ENCODE data around the gene MFNG.

MFNG gene

GRCh38 chr22:37457093-37457893, 28.9 kb downstream of the MFNG start:
- TF ChIP-seq CTCF (IDR thresholded peaks at IDR 0.05; ENCODE audit: low read depth, low read length) = peak; percentile 93
- in situ Hi-C loops (cut with HindIII; ENCODE audit: low sequenced_read_pairs) = no loop called here
- H3K4me3 ChIP-seq (ENCODE audit: low read depth, low read length) = no peak overlapping the region
- peak; percentile 52 for DNase-seq (ENCODE audit: low read depth, low spot score)

GRCh38 chr22:37456346-37456745, 29.8 kb downstream of the MFNG start:
- no peak for TF ChIP-seq CTCF (IDR thresholded peaks at IDR 0.05; ENCODE audit: low read depth, low read length)
- H3K4me3 ChIP-seq (ENCODE audit: low read depth, low read length) = no peak overlapping the region
- no peak for DNase-seq (ENCODE audit: low read depth, low spot score)
- in situ Hi-C loops (cut with HindIII; ENCODE audit: low sequenced_read_pairs) = no loop called here

GRCh38 chr22:37455896-37456295, 30.3 kb downstream of the MFNG start:
- no peak for DNase-seq (ENCODE audit: low read depth, low spot score)
- no peak overlapping the region for H3K4me3 ChIP-seq (ENCODE audit: low read depth, low read length)
- no peak for TF ChIP-seq CTCF (IDR thresholded peaks at IDR 0.05; ENCODE audit: low read depth, low read length)
- in situ Hi-C loops (cut with HindIII; ENCODE audit: low sequenced_read_pairs) = no loop called here

- TF ChIP-seq CTCF (IDR thresholded peaks at IDR 0.05; ENCODE audit: low read depth, low read length) = no peak
- in situ Hi-C loops (cut with HindIII; ENCODE audit: low sequenced_read_pairs) = no loop called here
- DNase-seq (ENCODE audit: low read depth, low spot score) = peak; percentile 87
- no peak overlapping the region for H3K4me3 ChIP-seq (ENCODE audit: low read depth, low read length)
Measured at GRCh38 chr22:37454857-37455686, 31.1 kb downstream of the MFNG start.

- no peak overlapping the region for H3K4me3 ChIP-seq (ENCODE audit: low read depth, low read length)
- in situ Hi-C loops (cut with HindIII; ENCODE audit: low sequenced_read_pairs) = no loop called here
- no peak for DNase-seq (ENCODE audit: low read depth, low spot score)
- TF ChIP-seq CTCF (IDR thresholded peaks at IDR 0.05; ENCODE audit: low read depth, low read length) = no peak
Measured at GRCh38 chr22:37453696-37454095, 32.5 kb downstream of the MFNG start.

- TF ChIP-seq CTCF (IDR thresholded peaks at IDR 0.05; ENCODE audit: low read depth, low read length) = no peak
- DNase-seq (ENCODE audit: low read depth, low spot score) = no peak
- in situ Hi-C loops (cut with HindIII; ENCODE audit: low sequenced_read_pairs) = no loop called here
- no peak overlapping the region for H3K4me3 ChIP-seq (ENCODE audit: low read depth, low read length)
Measured at GRCh38 chr22:37451218-37451617, 35.0 kb downstream of the MFNG start.

Data from astrocyte of the spinal cord (primary cell).